ENCODE data around the gene FBXO42.
"Not testable (repeated sequence)": the region's sequence is repeated elsewhere in the genome, so short reads cannot be mapped to it uniquely, and the experiment has no call there.

The FBXO42 gene

GRCh38 chr1:16371725-16372124, 19.4 kb upstream of the FBXO42 start:
- no peak for DNase-seq

- DNase-seq, result no peak
Observed at GRCh38 chr1:16369821-16370220, 17.5 kb upstream of the FBXO42 start.

GRCh38 chr1:16367968-16368890, 15.9 kb upstream of the FBXO42 start:
- no peak for DNase-seq

GRCh38 chr1:16367258-16367967, 15.1 kb upstream of the FBXO42 start:
- DNase-seq, result peak; percentile 73

- DNase-seq, result peak; percentile 97
Observed at GRCh38 chr1:16366722-16367257, 14.5 kb upstream of the FBXO42 start, which contains the start of gene SZRD1. SZRD1 (plus strand) TSS chr1:16367242; CDS start chr1:16367258, 16 bp downstream.

- DNase-seq, result not testable (repeated sequence)
Observed at GRCh38 chr1:16365146-16365498, 12.8 kb upstream of the FBXO42 start.

- DNase-seq, result no peak
Observed at GRCh38 chr1:16356867-16357266, 4.6 kb upstream of the FBXO42 start.

GRCh38 chr1:16354619-16355018, 2.3 kb upstream of the FBXO42 start:
- DNase-seq, result no peak

- peak; percentile 30 for DNase-seq
Observed at GRCh38 chr1:16352842-16353535, 709 bp upstream of the FBXO42 start.

- peak; percentile 4 for DNase-seq
Observed at GRCh38 chr1:16351456-16351993, 755 bp downstream of the FBXO42 start.

- no peak for DNase-seq
Observed at GRCh38 chr1:16349847-16350406, 2.4 kb downstream of the FBXO42 start.

- no peak for DNase-seq
Observed at GRCh38 chr1:16348414-16349182, 3.7 kb downstream of the FBXO42 start.

GRCh38 chr1:16343276-16343675, 9.0 kb downstream of the FBXO42 start:
- not testable (repeated sequence) for DNase-seq

GRCh38 chr1:16342331-16343062, 9.8 kb downstream of the FBXO42 start:
- DNase-seq, result no peak

GRCh38 chr1:16340673-16341072, 11.6 kb downstream of the FBXO42 start:
- DNase-seq, result no peak

- DNase-seq, result no peak
Observed at GRCh38 chr1:16338961-16339360, 13.3 kb downstream of the FBXO42 start.

GRCh38 chr1:16334655-16335340, 17.5 kb downstream of the FBXO42 start:
- DNase-seq, result no peak

GRCh38 chr1:16326833-16327404, 25.4 kb downstream of the FBXO42 start:
- DNase-seq, result no peak

- no peak for DNase-seq
Observed at GRCh38 chr1:16324456-16324890, 27.8 kb downstream of the FBXO42 start.

Measured in NCI-H146 (cell line).